ENCODE data around the gene BCL2L12. TPM values are rescaled to one million over a fixed set of nuclear protein-coding genes. Genes with fewer than 3 reads are reported as not detected.

BCL2L12 gene
- total RNA-seq, 1 donor: 5.1 TPM

DNA sequence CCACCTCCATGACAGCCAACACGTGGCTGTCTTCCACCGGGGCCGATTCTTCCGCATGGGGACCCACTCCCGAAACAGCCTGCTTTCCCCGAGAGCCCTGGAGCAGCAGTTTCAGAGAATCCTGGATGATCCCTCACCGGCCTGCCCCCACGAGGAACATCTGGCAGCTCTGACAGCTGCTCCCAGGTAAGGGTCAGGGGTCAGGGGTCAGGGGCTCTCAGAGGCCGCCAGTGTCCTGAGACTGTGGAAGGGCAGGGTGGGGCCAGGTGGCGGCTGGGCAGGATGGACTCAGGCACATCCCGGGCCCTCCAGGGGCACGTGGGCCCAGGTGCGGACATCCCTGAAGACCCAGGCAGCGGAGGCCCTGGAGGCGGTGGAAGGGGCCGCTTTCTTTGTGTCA lies 40.2 kb downstream of the BCL2L12 start:
- no peak overlapping the region for H3K4me2 ChIP-seq (ENCODE audit: insufficient read depth, low read length)
- H3K36me3 ChIP-seq (ENCODE audit: insufficient read depth, low read length): no peaks in the 10 kb centered on the region
- H4K20me1 ChIP-seq (ENCODE audit: insufficient read depth, low read length): no peaks in the 10 kb centered on the region
- H3K27ac ChIP-seq (ENCODE audit: low read depth, low read length): no peak overlapping the region
- no peaks in the 10 kb centered on the region for H3K9me3 ChIP-seq (ENCODE audit: low read depth, low read length)
- peak; percentile 11 for DNase-seq (ENCODE audit: insufficient read length, low spot score, missing footprints)
- TF ChIP-seq, protein P1, sequence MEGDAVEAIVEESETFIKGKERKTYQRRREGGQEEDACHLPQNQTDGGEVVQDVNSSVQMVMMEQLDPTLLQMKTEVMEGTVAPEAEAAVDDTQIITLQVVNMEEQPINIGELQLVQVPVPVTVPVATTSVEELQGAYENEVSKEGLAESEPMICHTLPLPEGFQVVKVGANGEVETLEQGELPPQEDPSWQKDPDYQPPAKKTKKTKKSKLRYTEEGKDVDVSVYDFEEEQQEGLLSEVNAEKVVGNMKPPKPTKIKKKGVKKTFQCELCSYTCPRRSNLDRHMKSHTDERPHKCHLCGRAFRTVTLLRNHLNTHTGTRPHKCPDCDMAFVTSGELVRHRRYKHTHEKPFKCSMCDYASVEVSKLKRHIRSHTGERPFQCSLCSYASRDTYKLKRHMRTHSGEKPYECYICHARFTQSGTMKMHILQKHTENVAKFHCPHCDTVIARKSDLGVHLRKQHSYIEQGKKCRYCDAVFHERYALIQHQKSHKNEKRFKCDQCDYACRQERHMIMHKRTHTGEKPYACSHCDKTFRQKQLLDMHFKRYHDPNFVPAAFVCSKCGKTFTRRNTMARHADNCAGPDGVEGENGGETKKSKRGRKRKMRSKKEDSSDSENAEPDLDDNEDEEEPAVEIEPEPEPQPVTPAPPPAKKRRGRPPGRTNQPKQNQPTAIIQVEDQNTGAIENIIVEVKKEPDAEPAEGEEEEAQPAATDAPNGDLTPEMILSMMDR (IDR thresholded peaks at IDR 0.05; ENCODE audit: extremely low read depth, low read depth, low read length): no peak
- no peak overlapping the region for H3K4me3 ChIP-seq (ENCODE audit: insufficient read depth, low read length)
- peaks cover 3% of the 10 kb centered on the region for H3K4me1 ChIP-seq (ENCODE audit: insufficient read depth, low read length)
- H3K79me2 ChIP-seq (ENCODE audit: insufficient read depth, low read length): no peaks in the 10 kb centered on the region
- H3K27me3 ChIP-seq (ENCODE audit: insufficient read depth, low read length): no peaks in the 10 kb centered on the region
- H2AFZ ChIP-seq (ENCODE audit: low read length): no peak overlapping the region

DNA sequence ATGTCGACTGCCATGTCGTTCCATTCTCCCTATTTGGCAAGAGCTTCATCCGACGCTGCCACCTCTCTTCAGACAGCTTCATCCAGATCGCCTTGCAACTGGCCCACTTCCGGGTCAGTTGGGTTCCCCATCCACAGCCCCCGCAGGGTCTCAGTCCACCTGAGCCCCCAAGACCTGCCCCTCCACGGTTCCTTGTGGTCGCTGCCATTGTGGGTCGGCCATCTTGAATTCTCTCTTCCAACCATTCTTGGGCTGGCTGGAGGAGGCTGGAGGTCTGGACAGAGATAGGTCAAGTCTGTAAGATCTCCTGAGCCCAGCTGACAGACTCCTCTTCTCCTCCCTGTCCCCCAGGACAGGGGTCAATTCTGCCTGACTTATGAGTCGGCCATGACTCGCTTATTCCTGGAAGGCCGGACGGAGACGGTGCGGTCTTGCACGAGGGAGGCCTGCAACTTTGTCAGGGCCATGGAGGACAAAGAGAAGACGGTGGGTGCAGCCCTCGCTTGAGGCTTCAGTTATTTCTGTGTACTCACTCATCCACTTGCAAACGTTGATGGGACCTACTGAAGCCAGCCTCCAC lies 44.7 kb downstream of the BCL2L12 start:
- Histone ChIP-seq H3K36me3 (ENCODE audit: insufficient read depth, low read length) (no peaks in the 10 kb centered on the region), H3K27me3 (ENCODE audit: insufficient read depth, low read length) (no peaks in the 10 kb centered on the region), H3K27ac (ENCODE audit: low read depth, low read length) (peak overlapping the region; percentile 1), H3K79me2 (ENCODE audit: insufficient read depth, low read length) (no peaks in the 10 kb centered on the region), H3K4me3 (ENCODE audit: insufficient read depth, low read length) (no peak overlapping the region), H3K4me1 (ENCODE audit: insufficient read depth, low read length) (peaks cover 3% of the 10 kb centered on the region), H4K20me1 (ENCODE audit: insufficient read depth, low read length) (no peaks in the 10 kb centered on the region), H2AFZ (ENCODE audit: low read length) (peak overlapping the region; percentile 31), H3K4me2 (ENCODE audit: insufficient read depth, low read length) (no peak overlapping the region), H3K9me3 (ENCODE audit: low read depth, low read length) (no peaks in the 10 kb centered on the region)
- TF ChIP-seq, protein P1 (IDR thresholded peaks at IDR 0.05; ENCODE audit: extremely low read depth, low read depth, low read length): no peak
- peak; percentile 96 for DNase-seq (ENCODE audit: insufficient read length, low spot score, missing footprints)

DNA sequence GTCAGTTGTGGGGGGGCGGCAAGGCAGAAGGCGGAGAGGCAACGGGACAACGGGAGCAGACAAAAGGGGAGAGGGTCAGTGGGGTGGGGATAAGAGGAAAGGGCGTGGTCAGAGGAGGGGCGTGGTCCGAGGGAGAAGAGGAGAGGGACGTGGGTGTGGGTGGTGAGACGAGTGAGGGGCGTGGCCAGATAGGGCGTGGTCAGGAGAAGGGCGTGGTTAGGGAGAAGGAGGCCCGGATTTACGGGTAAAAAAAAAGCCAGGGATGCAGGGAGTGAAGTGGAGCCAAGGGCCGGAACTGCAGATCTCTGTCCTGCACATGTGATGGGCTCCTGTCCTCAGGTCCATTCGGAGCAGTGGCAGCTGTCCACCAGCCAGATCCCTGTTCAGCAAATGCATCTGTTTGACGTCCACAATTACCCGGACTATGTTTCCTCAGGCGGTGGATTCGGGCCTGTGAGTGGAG lies 46.7 kb downstream of the BCL2L12 start:
- no peaks in the 10 kb centered on the region for H3K36me3 ChIP-seq (ENCODE audit: insufficient read depth, low read length)
- no peaks in the 10 kb centered on the region for H3K79me2 ChIP-seq (ENCODE audit: insufficient read depth, low read length)
- TF ChIP-seq, protein P1 (IDR thresholded peaks at IDR 0.05; ENCODE audit: extremely low read depth, low read depth, low read length): no peak
- H2AFZ ChIP-seq (ENCODE audit: low read length): no peak overlapping the region
- H3K9me3 ChIP-seq (ENCODE audit: low read depth, low read length): no peaks in the 10 kb centered on the region
- no peaks in the 10 kb centered on the region for H4K20me1 ChIP-seq (ENCODE audit: insufficient read depth, low read length)
- H3K4me3 ChIP-seq (ENCODE audit: insufficient read depth, low read length): no peak overlapping the region
- H3K4me2 ChIP-seq (ENCODE audit: insufficient read depth, low read length): no peak overlapping the region
- no peak overlapping the region for H3K27ac ChIP-seq (ENCODE audit: low read depth, low read length)
- peak; percentile 87 for DNase-seq (ENCODE audit: insufficient read length, low spot score, missing footprints)
- H3K27me3 ChIP-seq (ENCODE audit: insufficient read depth, low read length): no peaks in the 10 kb centered on the region
- H3K4me1 ChIP-seq (ENCODE audit: insufficient read depth, low read length): peaks cover 3% of the 10 kb centered on the region

DNA sequence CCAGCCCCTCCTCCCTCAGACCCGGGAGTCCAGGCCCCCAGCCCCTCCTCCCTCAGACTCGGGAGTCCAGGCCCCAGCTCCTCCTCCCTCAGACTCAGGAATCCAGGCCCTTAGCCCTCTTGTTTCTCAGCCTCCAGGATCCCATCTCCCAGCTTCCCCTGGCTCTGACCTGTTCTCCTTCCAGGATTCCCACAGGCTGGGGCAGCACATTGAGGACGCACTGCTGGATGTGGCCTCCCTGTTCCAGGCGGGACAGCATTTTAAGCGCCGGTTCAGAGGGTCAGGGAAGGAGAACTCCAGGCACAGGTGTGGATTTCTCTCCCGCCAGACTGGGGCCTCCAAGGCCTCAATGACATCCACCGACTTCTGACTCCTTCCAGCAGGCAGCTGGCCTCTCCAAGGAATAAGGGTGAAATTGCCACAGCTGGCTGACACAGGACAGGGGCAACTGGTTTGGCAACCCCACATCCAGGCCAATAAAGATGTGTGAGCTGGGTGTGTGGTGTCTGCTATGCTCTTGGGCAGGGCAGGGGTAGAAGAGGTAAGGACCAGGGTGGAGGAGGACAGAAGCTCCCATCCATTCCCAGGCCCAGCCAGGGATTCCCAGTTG lies 47.6 kb downstream of the BCL2L12 start:
- H3K9me3 ChIP-seq (ENCODE audit: low read depth, low read length): no peaks in the 10 kb centered on the region
- H3K4me3 ChIP-seq (ENCODE audit: insufficient read depth, low read length): no peak overlapping the region
- H3K27ac ChIP-seq (ENCODE audit: low read depth, low read length): no peak overlapping the region
- H3K36me3 ChIP-seq (ENCODE audit: insufficient read depth, low read length): no peaks in the 10 kb centered on the region
- peak; percentile 69 for DNase-seq (ENCODE audit: insufficient read length, low spot score, missing footprints)
- peaks cover 3% of the 10 kb centered on the region for H3K4me1 ChIP-seq (ENCODE audit: insufficient read depth, low read length)
- no peak overlapping the region for H2AFZ ChIP-seq (ENCODE audit: low read length)
- H3K4me2 ChIP-seq (ENCODE audit: insufficient read depth, low read length): no peak overlapping the region
- H3K27me3 ChIP-seq (ENCODE audit: insufficient read depth, low read length): no peaks in the 10 kb centered on the region
- H3K79me2 ChIP-seq (ENCODE audit: insufficient read depth, low read length): no peaks in the 10 kb centered on the region
- TF ChIP-seq, protein P1 (IDR thresholded peaks at IDR 0.05; ENCODE audit: extremely low read depth, low read depth, low read length): no peak
- H4K20me1 ChIP-seq (ENCODE audit: insufficient read depth, low read length): no peaks in the 10 kb centered on the region
